Right renal pelvis (tissue), 4 donors: ENCODE measurements around the gene PRMT3. TPM values are rescaled to one million over a fixed set of nuclear protein-coding genes. Genes with fewer than 3 reads are reported as not detected.
"Not testable (repeated sequence)": the region's sequence is repeated elsewhere in the genome, so short reads cannot be mapped to it uniquely, and the experiment has no call there.

Experiments
- DNase-seq, 4 donors: peaks; one replicate each; pipeline ENCODE4 v3.0.0-alpha.2; 2013; ENCODE audit warnings: low read depth in 4 of 4, low spot score in 3 of 4, missing footprints in 1 of 4
- polyA plus RNA-seq, 4 donors: library from polyadenylated mRNA; unstranded; fragments of 120-200 nt; gene quantifications; one replicate each; pipeline ENCODE4 v1.2.1, GENCODE V29; 2013; ENCODE audit not compliant: insufficient read length in 4 of 4

PRMT3 gene
- polyA plus RNA-seq, result 10 to 100 TPM; 15.4 to 21.3 (median 20.2) TPM

GRCh38 chr11:20387261-20388095 is at the start of gene PRMT3:
TSS of gene PRMT3 (plus strand) at chr11:20387716. CDS start at chr11:20387747, 31 bp downstream.
- peak; percentile 89 to 93 (median 91) for DNase-seq

DNA sequence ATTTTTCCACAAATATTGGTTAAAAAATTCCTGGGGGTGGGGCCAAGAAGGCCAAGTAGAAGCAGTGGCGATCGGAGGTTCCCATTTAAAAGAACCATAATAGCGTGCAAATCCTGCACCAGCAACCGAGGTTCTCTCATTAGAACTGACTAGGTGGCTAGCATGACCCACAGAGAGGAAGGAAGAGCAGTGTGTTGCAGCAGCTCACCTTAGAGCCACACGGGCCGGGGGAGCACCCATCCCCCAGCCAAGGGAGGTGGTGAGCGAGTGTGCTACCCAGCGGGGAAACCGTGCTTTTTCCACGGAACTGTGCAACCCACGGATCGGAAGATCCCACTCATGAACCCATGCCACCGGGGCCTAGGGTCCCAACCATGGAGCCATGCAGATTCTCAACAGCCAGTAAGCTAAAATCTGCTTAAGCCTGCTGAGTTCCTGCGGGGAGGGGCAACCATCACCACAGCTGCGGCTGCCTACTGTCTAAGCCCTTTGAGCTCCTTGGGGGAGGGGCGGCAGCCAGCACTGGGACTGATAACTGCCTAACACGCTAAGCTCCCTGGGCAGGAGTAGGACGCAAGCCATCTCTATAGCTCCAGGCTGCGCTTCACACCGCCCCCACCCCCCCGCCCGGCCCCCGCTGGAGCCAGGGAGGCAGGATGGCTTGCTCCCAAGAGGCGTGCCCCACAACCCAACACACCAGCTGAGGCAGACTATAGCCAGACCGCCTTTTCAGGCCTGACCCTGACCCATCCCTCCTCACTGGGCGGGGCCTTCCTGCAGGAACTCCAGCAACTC is 45.0 kb upstream of the PRMT3 start:
- DNase-seq, result no peak

GRCh38 chr11:20351136-20351535 is 36.4 kb upstream of the PRMT3 start:
- DNase-seq, result no peak

- DNase-seq, result no peak
Observed at GRCh38 chr11:20351751-20352262, 35.7 kb upstream of the PRMT3 start.

DNA sequence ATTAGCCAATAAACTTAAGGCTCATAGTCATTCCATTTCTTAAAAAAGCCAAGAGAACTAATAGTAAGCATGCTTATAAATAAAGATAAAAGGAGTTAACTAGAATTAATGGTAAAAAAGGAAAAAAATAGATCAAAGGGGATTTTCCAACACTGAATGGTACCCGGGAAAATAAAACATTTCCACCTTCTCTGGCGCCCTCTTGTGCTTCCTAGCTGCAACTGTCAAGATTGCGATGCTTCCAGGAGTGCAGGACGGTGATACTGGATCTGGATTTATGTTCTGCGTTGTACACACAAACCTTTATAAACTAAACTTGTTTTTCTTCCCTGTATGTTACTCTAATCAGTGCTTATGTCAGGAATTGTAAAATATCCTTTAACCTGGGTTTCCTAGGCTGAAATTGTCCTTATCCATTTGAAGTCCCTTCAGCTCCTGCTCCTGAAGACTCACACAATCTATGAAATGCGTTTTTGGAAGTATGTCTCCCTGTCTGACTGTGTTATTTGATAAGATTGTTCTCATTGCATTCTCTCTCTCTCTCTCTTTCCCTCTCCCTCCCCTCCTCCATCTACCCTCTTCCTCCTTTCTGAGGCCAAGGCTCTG is 33.6 kb upstream of the PRMT3 start:
- DNase-seq, result no peak

DNA sequence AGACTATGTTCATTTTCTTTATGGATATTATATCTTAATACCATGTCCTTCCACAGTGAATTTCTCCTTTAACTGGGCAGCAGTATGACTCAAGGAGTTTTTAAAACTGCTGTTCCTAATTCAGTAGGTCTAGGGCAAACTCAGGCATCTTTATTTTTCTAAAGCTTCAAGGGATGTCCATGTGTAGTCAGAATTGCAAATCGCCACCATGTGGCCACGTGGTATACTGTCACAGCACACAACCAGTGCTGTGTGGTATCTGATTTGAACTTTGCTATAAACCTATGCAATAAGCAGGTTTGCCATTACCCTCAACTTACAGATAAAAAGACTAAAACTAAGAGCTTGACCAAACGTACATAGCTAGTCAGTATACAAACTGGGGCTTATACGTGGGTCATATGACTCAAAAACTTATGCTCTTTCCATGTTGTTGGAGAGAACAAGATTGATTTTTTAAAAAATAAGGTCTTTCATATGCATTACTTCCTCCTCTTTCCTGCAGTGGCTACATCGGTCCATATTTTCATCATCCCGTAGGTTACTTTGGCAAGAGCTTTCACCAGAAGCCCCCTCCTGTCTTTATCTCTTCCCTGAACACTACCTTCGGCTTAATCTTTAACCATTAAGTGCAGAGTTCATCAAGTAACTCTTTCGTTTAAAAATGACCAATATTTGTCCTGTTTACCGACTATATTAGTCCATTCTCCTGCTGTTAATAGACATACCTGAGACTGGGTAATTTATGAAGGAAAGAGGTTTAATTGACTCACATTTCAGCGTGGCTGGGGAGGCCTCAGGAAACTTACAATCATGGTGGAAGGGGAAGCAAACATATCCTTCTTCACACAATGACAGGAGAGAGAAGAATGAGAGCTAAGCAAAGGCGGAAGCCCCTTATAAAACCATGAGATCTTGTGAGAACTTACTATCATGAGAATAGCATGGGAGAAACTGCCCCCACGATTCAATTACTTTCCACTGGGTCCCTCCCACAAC is 32.0 kb upstream of the PRMT3 start:
- no peak for DNase-seq

- no peak for DNase-seq
Observed at GRCh38 chr11:20357150-20357549, 30.4 kb upstream of the PRMT3 start.

GRCh38 chr11:20360650-20361049 is 26.9 kb upstream of the PRMT3 start:
- DNase-seq, result no peak

DNA sequence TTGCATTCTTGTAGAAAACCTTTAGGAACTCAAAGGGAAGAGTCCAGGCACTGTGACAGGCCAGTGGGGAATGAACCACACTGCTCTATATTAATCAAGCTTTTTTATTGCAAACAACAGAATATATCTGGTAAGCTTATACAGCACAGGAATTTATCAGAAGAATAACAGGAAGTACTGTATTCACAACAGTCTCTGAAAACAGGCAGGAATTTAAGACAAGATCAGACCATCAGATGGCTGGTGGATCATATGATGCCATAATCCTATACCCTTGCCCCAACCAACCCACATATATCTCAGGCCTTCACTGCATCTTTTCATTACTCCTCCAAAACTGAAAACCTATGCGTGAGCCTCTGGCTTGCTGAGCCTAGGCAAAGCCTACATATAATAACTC is 25.0 kb upstream of the PRMT3 start:
- no peak for DNase-seq

DNA sequence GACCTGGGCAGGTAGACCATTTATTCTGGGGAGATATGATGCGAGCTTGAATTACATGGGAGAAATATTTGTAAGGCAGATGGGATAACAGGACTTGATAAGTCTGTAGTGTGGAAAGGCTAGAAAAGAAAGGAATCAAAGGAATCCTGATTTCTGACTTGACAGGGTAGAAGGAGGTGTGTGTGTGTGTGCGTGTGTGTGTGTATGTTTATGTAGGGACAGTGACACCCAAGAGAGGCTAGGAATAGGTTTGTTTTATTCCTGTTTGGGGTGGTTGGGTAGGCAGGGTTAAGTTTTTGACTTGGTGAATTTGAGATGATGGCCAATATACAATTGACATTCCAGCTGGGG is 24.4 kb upstream of the PRMT3 start:
- DNase-seq, result no peak

DNA sequence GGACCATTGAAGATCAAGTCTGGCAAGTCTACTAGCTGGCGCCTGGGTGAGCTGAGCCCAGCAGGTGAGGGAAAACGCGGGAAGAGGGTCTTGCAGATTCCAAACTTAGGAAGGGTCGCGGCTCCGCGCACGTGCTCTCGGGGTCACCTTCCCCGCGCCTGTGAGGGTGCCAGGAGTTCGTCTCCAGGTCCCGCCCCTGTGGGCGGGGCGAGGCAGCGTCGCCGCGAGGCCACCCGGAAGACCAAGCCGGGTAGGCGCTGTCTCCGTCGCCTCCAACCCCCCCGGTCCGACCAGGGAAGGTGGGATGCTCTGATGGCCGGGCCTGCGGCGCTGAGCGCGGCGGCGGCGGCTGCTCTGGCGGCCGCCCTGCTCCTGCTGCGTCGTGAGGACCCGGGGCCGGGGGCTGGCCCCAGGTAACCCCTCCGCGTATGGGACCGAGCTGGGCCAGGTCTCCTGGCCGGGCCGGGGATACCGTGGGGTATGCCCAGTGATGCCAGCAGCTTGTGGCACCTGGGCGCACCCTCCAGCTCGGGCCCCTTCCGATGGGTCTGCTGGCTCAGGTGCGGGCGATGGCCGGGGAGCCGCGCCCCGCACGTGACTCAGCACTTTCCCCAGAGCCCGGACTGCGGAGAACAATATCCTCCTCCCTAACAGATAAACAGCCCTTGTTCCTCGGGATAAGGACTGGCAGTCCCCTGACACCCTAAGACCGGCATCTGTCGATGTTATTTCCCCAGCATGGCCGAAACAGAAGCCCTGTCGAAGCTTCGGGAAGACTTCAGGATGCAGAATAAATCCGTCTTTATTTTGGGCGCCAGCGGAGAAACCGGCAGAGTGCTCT is 23.8 kb upstream of the PRMT3 start, which contains the start of gene HTATIP2:
TSS of gene HTATIP2 (plus strand) at position 215 of the 841 bp plus-strand sequence. CDS start at position 739, 524 bp downstream.
- DNase-seq, result no peak

GRCh38 chr11:20364341-20364792 is 23.1 kb upstream of the PRMT3 start:
- DNase-seq, result no peak

GRCh38 chr11:20365465-20365864 is 22.1 kb upstream of the PRMT3 start:
- DNase-seq, result not testable (repeated sequence)

GRCh38 chr11:20367313-20367948 is 20.1 kb upstream of the PRMT3 start:
- no peak for DNase-seq

DNA sequence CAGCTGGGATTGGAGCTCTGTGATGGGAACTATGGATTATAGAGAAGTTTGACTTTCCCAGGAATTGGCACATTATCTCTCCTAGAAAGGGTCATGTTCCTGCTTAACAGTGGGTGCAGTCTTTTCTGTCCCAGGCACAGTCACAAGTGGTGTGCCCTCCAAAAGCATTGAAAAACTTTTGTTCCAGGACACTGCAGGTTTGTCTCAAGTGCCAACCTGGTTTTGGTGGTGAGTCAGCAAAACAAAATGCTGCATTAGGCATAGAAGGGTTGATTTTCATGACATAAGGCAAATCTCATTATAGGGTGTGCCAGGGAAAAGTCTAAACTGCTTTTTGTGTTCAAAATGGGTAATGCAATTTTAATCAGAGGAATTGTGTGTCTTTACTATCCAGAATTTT is 19.1 kb upstream of the PRMT3 start:
- DNase-seq, result no peak

DNA sequence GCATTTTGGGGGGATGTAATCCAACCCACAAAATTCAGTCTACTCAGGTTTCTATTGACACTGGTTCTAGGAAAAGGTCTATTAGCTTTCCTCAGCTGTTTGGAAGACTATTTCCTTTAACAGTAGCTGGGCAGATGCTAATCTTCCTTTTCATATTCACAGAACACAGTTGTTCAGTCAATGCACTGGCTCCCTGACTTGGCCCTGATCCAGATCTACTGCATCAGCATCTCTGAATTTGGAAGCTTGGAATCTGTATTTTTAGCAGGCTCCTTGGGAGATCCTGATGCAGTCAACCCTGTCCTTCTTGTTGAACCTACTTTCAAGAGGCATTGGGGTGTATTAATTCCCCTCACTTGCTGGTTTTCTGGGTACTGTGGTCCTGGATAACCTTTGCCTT is 17.7 kb upstream of the PRMT3 start:
- DNase-seq, result no peak

DNA sequence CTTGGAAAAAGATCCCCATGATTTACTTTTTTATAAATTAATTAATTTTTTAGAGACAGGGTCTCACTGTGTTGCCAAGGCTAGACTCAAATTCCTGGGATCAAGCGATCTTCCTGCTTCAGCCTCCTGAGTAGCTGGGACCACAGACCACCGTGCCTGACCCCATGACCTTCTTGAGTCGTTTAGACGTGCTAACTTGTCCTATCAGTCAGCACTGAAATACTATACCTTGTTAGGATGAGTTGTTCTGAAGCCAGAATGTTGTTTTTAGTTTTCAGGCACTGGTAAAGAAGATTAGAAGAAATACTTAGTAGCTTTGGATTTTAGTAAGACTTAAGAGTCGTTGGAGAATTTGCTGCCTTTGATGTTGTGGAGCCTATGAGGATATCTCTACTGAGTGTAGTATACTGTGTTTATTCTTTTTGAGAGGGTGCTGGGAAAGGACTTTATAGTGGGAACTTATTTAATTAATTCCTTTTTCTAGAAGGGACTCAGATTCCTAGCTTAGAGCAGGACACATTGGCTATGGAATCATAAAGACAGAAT is 15.4 kb upstream of the PRMT3 start:
- no peak for DNase-seq

DNA sequence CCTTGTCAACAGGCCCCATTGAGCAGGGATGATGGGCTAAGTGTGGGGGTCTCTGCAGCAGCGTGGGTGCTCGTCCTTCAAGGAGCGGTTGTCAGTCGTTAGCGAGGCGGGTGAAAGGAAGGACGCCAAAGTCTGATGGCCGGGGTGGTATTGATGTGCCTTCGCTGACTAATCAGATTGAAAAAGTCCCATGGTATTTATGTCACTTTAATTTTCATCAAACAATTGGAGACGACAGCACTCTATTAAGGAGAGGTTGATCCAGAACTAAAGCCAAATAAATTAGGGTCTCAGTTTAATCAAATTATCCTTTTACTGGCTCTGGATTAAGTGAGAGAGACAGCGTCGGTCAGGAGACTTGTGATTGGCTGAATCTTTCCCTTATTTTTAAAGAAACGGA is 14.4 kb upstream of the PRMT3 start:
- no peak for DNase-seq
